NCI-H1930 (cell line): ENCODE data around the gene ZCCHC7.
"Not testable (repeated sequence)": the region's sequence is repeated elsewhere in the genome, so short reads cannot be mapped to it uniquely, and the experiment has no call there.

Source experiments
- DNase-seq, 2 experiments: peaks; one replicate each; lab custom pipeline; 2025; lab: John Stamatoyannopoulos, UW

The ZCCHC7 gene

GRCh38 chr9:37120843-37121335, 515 bp downstream of the ZCCHC7 start:
- DNase-seq = not testable (repeated sequence)

DNA sequence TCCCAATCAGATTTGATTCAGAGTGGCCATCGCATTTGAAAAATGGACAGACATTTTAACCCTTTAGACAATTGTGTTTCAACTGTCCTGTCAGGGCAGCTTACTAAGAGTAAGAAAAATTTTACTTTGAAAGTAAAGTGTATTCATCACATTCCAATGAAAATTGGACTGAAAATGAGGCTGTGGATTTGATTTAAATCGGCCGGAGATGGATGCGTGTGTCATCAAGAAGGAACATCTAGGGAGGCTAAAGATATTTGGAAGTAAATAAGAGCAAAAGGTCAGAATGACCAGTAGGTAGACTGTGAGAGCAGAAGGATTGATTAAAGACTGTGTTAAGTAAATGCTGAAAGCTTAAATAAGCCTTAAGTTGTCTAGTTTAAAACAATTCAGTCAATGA, 1.5 kb downstream of the ZCCHC7 start:
- DNase-seq = no peak

GRCh38 chr9:37126214-37126788, 5.9 kb downstream of the ZCCHC7 start:
- DNase-seq = no peak

DNA sequence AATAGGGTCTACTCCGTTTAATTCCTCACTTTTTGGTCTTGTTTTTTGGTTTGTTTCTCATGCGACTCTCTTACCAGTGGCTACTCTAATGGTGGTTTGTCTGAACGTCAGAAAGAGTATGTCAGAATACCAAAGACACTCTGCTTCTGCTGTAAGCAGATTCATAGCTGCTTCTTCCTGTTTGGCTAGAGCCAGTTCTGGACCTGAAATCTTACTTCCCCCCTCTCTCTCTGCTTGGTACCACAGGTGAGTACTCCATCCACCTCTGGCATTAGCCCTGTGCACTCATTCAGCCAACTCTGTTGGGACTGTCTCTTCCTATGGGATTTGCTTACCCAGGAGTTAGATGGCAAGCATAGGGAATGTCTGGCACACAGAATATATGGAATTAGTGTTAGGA, 6.6 kb downstream of the ZCCHC7 start:
- no peak for DNase-seq

DNA sequence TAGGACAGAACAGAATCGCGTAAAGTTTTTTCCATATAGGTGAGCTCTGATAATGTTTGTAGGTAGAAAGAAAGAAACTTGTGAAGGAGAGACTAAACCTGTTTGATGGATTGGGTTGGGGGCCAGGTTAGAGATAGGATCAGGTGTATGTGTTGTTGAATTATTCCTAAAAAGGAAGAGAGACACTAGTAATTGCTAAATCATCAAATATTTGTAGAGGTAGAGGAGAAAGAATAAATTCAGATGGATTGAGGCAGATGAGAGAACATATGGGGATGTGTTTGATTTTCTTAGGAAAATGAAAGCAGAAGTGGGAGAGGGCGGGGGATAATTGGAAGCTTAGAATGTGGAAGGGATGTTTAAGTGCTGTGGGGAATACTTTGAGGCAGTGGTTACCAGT, 7.7 kb downstream of the ZCCHC7 start:
- DNase-seq = no peak

GRCh38 chr9:37134166-37134565, 13.8 kb downstream of the ZCCHC7 start:
- DNase-seq = no peak

DNA sequence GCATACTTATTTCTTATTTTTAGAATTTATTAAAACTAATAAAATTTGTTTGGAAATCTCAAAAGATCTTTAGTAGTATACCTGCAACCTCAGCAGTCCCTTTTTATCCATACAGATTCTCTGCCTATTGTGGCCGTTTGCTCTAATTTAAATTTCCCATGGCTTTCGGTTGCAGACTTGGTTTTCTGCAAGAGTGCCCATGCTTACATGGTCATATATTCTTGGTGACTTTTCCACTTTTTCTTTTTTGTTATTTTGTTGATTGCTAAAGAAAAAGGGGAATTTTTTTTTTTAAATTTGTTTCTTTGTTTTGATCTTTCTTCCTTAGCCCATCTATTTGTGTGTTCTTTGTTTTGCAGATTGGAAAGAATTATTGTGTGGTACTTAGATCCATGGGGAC, 20.6 kb downstream of the ZCCHC7 start:
- no peak for DNase-seq

- DNase-seq = no peak
Measured at GRCh38 chr9:37144762-37145161, 24.4 kb downstream of the ZCCHC7 start.

DNA sequence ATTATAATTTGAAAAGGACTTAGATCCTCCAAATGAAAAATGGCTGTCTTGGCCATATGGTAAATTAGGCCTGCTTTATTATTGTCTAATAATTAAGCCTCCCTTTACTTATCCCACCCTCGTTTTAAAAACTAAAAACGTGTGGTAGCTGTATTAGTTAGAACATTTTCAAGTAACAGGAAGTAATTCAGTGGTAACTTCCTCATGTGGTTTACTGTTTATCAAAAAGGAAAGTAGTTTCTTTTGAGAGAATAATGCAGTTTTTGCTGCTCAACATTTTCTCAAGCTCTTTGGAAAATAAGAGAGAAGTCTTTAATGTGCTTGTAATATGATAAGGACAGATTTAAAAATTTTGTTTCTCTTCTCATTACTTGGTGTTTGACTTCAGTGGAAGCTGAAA, 26.0 kb downstream of the ZCCHC7 start:
- DNase-seq = no peak

- DNase-seq = no peak
Measured at GRCh38 chr9:37148181-37148580, 27.8 kb downstream of the ZCCHC7 start.

- no peak for DNase-seq
Measured at GRCh38 chr9:37149666-37150308, 29.4 kb downstream of the ZCCHC7 start.

- no peak for DNase-seq
Measured at GRCh38 chr9:37150415-37150814, 30.0 kb downstream of the ZCCHC7 start.

- no peak for DNase-seq
Measured at GRCh38 chr9:37151812-37152211, 31.4 kb downstream of the ZCCHC7 start.

DNA sequence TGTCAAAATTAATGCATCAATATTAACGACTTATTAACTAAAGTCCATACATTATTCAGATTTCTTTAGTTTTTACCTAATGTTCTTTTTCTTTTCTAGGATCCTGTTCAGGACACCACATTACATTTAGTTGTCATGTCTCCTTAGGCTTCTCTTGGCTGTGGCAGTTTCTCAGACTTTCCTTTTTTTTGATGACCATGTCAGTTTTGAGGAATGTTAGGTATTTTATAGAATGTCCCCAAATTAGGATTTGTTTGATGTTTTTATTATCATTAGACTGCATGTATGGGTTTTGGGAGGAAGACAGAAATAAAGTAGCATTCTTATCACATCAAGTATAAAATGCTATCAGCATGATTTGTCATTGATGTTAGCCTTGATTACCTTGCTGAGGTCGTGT, 32.0 kb downstream of the ZCCHC7 start:
- DNase-seq = no peak

DNA sequence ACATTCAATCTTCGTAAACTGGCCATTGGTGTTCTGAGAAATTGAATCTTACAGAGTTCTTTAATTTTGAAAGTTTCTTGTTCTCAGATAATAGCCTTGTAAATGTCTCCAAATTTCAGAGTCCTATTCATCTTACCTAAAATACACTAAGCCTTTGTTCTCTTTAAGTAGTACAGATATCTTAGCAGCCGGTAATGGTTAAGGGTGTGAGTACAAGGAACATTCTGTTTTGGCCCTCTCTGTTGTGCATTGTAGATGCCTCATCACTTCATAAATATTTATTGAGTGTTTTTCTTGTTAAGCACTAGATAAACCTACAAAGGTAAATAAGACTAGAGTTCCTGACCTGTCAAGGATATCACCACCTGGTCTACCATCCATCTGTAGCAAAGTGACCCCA, 35.2 kb downstream of the ZCCHC7 start:
- no peak for DNase-seq

DNA sequence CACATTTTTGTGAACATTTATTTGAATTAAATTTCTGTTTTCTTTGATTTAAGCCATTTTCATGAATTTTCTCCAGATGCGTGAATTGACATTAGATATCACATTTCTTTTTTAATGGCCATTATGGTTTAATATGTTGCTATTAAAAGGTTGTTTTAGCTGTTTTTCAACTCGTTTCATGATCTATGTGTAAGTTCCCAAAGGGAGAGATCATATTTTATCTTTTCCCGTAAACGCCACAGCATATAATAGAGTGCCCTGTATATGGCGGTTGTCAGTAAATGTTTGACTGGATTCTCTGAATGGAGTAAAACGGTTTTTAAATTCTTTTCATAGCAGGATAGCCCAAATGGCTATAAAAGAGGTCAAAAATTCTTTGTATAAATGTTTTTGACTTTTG, 35.8 kb downstream of the ZCCHC7 start:
- no peak for DNase-seq

DNA sequence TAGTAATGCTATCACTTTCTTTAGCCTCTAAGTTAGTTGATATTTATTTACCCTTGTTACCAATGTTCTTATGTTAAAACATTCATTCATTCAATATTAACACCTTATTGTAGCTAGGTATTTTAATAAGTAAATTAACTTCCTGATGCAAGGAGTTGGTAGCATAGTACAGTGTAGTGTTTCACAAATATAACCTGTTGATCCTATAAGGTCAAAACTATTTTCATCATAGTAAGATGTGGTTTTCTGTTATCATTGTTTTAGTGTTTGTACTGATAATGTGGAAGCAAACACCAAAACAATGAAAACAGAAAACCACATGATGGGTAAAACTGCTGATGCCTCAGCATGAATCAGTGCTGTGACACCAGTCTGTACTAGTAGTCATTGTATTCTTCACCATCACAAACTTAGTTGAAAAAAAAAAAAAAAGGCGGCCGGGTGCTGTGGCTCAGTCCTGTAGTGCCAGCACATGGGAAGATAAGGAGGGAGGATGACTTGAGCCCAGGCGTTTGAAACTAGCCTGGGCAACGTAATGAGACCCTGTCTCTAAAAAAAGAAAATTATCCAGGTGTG, 36.5 kb downstream of the ZCCHC7 start:
- peak in 1 of 2 experiments; percentile 12 for DNase-seq

DNA sequence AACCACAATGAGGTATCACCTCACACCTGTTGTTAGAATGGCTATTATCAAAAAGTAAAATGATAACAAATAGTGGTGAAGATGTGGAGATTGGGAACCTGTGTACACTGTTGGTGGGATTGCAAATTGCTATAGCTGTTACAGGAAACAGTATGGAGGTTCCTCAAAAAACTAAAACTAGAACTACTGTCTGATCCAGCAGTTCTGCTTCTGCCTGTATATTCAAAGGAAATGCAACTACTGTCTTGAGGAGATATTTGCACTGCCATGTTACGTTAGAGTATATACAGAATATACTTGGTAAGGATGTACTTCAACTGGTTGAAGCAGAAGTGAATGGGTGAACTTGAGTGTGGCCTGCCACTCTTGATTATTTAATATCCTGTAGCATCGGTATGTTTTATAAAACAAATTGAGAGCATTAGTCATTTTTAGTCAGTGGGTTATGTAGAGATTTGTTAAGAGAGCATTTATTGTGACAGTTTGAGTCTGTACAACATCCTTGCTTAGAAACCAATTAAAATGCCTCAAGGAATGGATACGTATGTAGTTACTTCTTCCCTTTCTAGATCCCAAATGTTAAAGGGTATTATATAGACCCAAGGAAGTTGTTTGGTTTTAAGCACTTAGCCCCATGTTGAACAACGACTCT, 37.5 kb downstream of the ZCCHC7 start:
- no peak for DNase-seq

GRCh38 chr9:37163299-37163698, 42.9 kb downstream of the ZCCHC7 start:
- no peak for DNase-seq

DNA sequence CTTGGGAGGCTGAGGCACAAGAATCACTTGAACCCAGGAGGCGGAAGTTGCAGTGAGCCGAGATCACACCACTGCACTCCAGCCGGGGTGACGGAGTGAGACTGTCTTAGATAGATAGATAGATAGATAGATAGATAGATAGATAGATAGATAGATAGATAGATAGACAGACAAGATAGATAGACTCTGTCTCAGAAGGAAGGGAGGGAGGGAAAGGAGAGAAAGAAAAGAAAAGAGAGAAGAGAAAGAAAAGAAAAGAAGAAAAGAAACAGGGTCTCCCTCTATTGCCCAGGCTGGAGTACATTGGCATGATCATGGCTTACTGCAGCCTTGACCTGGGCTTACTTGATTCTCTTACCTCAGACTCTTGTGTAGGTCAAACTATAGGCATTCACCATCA, 44.0 kb downstream of the ZCCHC7 start:
- DNase-seq = not testable (repeated sequence)

DNA sequence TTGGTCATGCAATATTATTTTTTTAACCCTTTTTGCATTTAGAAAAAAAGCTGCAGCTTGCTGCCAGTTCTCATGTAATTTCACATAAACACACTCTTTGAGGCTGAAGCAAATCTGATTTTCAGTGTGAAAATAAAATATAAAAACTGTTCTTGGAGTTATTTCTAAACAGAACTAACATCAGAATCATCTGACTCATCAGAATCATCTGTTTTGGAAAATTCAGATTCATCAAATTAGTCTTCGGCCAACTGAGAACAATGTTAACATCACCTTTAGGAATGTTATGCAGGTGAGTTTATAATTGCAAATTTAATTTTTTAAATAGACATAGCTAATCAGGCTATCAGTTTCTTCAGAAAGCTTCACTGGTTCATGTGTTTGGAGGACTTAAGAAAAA, 45.3 kb downstream of the ZCCHC7 start:
- DNase-seq = no peak

GRCh38 chr9:37167456-37168047, 47.2 kb downstream of the ZCCHC7 start:
- DNase-seq = no peak

DNA sequence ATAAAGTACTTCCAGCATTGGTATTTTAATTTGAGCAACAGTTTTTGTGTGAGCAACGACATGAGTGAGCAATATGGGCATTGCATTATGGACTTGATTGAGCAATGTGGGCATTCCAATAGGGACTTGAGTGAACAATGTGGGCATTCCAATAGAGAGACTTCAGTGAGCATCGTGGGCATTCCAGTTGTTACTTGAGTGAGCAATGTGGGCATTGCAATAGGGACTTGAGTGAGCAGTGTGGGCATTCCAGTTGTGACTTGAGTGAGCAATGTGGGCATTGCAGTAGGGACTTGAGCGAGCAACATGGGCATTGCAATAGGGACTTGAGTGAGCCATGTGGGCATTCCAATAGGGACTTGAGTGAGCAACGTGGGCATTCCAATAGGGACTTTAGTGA, 52.2 kb downstream of the ZCCHC7 start:
- DNase-seq = no peak
